Measurements from ENCODE around the gene LINC00305.

Gene LINC00305

DNA sequence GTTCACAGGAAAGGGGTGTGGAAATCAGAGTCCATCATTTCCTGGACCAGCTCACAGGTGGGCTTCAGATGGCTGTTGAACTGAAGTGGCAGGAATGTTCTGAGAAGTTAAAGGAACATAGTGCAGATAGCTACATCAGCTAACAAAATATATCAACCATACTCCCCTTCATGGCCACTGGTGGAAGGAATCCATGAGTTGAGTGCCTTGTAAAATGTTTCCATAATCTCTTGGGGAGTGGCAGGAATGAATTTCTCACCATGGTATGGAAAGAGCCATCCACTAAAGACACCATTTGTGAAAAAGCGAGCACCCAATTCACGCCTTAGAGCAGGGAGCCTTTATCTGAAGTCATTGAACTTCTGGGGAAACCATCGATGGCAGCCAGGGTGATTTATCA lies at the start of gene LINC00305:
LINC00305 (minus strand) TSS at position 101 of the 400 bp plus-strand sequence.
- no peak for DNase-seq

DNA sequence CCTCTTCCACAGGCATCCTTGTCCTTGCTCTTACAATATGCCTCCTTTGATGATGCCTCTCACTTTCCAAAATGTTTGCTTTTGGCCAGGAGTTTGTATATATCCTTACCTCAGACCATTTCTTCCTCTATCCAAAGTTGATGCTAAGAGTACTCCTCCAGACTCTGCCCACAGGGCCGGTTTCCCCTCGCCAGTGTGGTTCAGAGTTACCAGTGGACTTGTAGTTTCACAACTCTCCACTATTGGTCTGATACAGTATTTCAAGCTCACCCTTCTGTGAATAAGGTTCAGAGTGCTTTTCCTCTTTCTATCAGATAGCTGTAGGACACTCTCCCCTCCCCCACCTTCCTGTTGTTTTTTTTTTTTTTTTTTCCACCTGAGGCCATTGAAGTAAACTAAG lies 42.2 kb upstream of the LINC00305 start:
- DNase-seq: no peak

DNA sequence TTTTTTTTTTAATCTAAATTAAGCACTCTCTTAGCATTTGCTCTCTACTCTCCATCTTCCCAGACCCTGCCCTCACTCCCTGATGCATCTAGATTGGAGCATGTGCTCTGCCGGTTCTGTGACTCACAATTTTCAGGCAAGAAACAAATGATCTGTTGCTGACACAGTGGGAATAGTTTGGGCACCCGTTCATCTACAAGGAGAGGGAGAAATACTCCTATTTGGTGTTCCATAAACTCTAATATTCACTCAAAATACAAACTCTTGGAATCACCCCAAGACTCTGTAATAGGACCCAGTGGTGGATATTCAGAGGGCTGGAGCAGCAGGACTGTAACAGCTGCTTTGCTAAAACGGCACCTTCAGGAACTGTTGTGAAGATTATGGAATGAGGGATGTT lies 37.1 kb upstream of the LINC00305 start:
- no peak for DNase-seq

DNA sequence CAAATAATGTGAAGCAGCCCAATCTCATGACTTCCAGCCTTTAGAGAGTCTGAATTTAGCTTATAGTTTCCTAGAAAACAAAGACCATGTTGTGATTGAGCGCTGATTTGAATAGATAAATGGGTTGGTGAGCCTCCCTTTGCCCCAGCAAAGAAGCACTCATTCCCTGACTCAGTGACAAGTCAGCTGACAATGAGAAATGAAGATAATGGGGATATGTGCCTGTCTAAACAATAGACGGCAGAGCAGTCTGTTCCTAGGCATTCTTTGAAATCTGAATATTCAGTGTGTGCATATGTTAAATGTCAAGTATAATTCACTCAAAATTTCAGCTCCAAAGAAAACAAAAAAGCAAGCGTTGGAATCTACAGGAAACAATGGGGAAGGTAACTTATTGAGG lies 34.8 kb upstream of the LINC00305 start:
- no peak for DNase-seq

DNA sequence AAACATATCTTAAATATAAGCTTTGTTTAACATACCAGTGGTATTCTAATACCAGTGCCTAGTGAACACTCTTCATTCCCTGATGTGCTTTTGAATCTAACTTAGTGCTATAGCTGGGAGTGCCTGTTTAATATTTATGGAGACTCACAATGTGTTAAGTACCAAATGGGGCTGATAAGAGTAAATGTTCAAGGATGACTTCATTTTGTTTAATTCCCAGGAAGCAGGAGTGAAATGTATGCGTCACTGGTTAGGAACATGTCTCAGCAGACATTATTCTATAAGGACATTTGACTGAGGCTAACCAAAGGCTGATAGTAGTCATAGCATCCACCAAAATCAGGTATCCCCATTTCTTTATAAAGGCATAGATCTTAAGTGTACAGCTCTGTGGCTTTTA lies 31.7 kb upstream of the LINC00305 start:
- DNase-seq: no peak

- DNase-seq: no peak
Observed at GRCh38 chr18:64180171-64180570, 31.3 kb upstream of the LINC00305 start.

DNA sequence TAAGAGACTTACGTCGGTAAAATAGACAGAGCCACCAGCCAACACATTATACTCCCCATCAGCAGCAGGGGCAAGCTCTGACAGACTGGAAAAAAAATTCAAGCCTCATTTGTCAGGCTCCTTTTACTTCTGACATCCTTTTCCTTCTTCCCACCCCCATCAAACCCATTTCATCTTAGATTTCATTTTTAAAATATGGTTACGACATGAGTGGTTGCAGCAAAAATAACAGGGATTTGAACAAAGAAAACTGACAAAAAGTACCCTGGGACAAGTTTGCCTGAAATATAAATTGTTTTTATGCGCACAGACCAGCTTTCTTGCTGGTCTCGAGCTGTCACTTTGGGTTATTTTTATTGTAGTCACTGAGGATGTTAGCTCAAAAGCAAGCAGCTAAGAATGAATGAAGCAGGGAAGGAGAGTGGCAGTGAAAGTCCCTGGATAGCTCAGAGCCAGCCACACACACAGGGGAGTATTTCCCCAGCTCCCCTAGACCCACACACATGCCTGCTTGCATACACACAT lies 30.7 kb upstream of the LINC00305 start:
- no peak for DNase-seq

DNA sequence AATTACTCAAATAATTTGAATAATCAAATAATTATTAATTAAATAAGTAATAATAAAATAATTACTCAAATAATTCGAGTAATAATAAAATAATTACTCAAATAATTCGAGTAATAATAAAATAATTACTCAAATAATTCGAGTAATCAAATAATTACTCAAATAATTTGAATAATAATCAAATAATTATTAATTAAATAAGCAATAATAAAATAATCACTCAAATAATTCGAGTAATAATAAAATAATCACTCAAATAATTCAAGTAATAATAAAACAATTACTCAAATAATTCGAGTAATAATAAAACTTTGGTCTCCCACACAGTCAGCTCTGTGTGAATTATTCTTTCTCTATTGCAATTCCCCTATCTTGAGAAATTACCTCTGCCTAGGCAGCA lies 30.0 kb upstream of the LINC00305 start:
- DNase-seq: no peak

DNA sequence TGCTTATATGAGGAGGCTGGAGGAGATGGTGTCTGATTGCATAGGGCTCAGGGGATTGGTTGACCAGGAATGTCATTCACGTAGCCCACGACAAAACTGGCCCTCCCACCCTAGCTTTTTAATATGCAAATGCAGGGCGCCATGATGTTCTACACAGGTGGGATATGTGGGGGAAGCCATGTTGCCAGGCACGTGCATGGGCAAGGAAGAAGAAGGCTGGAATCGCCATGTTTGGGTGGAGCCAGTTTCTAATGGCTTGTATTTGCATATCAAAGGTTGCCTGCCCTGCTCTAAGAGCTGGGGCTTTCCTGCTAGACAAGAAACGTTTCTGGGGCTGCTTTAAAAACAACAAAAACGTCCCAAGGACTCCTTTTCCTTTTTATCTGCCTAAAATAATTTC lies 26.5 kb upstream of the LINC00305 start:
- DNase-seq: no peak

- DNase-seq: no peak
Observed at GRCh38 chr18:64171576-64171975, 22.7 kb upstream of the LINC00305 start.

- DNase-seq: no peak
Observed at GRCh38 chr18:64167408-64167925, 18.6 kb upstream of the LINC00305 start.

DNA sequence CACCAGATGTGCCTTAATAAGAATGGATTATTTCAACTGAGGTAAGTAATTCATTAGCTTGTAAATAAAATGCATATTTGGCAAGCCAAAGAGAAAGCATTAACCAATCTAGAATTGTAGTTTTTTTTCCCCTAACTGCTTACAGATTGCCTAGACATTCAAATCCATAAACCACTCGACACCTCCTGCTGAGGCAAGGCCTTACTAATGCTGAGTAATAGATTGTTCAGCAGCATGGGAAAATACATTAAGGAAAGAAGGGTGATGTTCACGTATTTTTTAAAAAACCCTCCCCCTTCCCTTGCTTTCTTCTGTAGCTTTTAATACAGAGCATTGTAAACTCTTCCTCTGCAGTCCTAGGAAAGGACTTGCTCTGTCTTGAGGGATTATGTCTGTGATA lies 17.0 kb upstream of the LINC00305 start:
- no peak for DNase-seq

- DNase-seq: no peak
Observed at GRCh38 chr18:64164883-64165282, 16.0 kb upstream of the LINC00305 start.

GRCh38 chr18:64149916-64150438 lies 1.1 kb upstream of the LINC00305 start:
- DNase-seq: no peak

DNA sequence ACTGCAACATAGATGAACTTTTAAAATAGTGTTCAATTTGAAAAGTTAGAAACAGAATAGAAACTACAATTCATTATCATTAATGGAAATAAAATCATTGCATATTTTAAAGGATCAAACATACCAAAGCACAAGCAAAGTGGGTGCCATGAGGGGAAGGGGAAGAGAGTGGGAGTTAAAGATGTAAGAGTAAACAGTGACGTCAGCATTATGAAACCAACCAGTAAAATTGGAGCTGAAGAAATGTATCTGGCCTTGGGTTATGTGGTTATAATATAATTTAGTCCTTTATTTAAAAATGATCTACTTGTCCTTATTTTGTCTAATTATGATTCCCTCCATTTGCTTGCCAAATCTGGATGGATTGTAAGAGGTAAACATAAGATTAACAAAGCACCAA lies 6.0 kb downstream of the LINC00305 start:
- no peak for DNase-seq

DNA sequence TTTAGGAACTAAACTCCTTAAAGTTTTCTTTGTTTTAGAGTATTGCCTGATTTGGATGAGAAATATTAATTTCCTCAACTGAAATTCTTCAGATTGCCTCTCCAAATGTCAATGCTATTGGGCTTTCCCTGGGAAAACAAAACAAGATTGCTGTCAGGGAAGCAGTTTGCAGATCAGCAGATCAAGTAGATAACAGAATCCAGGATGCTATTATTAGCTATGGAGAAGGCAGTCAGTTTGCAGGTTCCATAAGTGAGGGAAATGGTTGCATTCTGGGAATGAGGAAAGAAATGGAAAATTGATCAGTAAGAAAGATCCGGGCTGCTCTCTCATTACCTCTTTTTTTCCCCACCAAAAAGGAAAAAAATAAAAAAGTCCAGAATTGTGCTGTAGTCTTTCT lies 11.0 kb downstream of the LINC00305 start:
- DNase-seq: no peak

- no peak for DNase-seq
Observed at GRCh38 chr18:64134044-64134747, 14.7 kb downstream of the LINC00305 start.

GRCh38 chr18:64132871-64133270 lies 16.0 kb downstream of the LINC00305 start:
- DNase-seq: no peak

DNA sequence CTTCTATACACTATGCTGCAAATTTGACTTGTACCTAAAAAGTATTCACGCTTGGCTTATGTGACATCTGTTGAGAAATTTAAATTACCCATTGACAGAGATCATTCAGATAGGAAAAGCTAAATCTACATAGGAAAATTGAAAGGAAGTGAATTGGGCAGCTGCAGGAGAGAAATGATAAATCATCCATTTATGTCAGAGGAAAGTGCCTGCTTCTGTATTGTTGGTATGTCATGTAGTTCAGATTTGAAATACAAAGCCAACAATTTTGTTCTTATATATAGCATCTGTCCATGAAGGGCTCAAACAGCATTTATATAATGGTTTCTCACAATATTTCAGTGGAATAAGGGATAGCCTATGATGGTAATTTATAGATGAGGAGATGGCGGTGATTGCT lies 17.6 kb downstream of the LINC00305 start:
- no peak for DNase-seq

DNA sequence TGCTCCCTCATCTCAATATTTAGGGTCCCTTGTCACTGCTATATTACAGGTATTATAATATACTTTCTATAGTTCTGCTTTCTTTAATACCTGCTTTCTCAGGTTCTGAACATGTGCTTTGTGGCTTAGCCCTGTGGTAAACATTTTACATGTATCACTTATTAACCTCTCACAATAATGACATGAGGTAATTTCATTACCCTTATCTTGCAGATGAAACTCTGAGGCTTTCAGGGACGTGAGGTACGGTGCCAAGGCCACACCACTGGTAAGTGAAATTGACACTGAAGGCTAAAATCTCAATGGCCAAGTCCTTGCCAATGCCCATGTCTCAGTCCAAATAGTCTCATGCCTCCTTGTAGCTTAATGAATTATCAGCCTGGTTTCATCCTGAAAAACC lies 21.7 kb downstream of the LINC00305 start:
- no peak for DNase-seq

DNA sequence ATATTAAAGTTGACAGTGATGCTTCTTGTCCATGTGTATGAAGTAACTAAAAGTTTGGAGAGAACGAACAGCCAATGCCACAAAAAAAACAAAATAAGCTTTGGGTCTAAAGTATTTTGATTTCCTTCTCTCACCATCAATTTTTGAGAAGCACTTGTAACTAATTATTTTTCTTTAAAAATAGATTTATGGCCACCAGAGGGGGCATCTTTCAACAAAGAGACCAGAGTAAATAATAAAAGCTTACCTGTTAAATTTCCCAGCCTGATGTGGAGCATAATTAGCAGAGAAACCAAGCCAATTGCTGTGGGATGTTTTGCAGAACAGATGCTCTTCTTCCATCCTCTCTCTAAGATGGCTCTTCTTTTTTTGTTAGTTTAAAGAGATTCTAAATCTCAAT lies 29.0 kb downstream of the LINC00305 start:
- DNase-seq: no peak

DNA sequence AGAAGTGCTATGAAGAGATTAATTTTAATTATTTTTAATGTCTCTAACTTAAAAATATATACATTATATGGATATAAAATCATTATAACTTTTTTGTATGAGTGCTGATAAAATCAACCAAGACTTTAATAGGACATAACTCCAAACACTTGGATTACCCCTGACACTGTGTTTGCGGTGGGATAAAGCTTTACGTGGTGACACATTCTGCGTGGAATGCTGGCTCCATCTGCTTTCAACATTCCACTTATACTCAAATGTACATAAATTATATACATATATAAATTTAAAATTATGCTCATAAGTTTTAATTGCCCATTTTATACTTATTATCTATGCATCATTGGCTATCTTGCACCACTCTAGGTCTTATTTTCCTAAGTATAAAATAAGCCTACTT lies 30.5 kb downstream of the LINC00305 start:
- DNase-seq: no peak

- no peak for DNase-seq
Observed at GRCh38 chr18:64116571-64117175, 32.2 kb downstream of the LINC00305 start.

DNA sequence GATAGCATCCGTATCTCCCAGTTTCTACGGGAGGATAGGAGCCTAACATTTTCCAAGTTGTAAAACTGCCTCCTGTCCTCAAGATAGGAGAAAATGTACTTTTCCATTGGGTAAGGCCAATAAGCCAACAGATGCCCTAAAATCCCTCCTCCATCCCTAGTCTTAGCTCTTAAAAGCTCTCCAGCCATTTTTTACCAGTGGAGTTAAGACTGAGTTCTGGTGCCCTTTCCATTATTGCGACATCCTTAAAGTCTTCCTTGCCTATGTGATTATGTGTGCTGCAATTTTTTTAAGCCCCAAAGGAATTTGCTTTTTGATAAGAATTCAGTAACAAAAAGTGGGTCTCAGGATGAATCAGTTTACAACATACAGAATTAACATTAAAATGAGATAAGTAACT lies 33.0 kb downstream of the LINC00305 start:
- no peak for DNase-seq
